HepG2 (cell line): ENCODE measurements around the gene BCL7A. TPM values are rescaled to one million over a fixed set of nuclear protein-coding genes. Genes with fewer than 3 reads are reported as not detected.

Experiments used
- ATAC-seq: fragments of 200-7000 bp; cut with Tn5 transposase; 3 replicates; pipeline ENCODE4 v1.9.1; 2020; ENCODE audit warnings: mild to moderate bottlenecking, moderate library complexity
- BruUV-seq: library from RNA; stranded (reverse); fragments of 400-500 nt; replicated peaks from 2 replicates; lab custom pipeline; 2021; lab: Mats Ljungman, UMichigan
- CTCF ChIA-PET: fragments of 300-600 bp; formaldehyde crosslinking; extraction: SDS; loops from one replicate; lab custom pipeline; 2021; ENCODE audit warnings: low total read pairs, inconsistent platforms, low intra/inter-chr PET ratio; lab: Yijun Ruan, JAX
- POLR2A ChIA-PET: fragments of 350-600 bp; sonication (Branson Sonifier 250); formaldehyde crosslinking; loops from one replicate; lab custom pipeline; 2020; ENCODE audit warnings: antibody characterized with exemption, inconsistent platforms; lab: Yijun Ruan, JAX
- DNase-seq: peaks from one replicate; pipeline ENCODE4 v3.0.0-alpha.2; 2015; ENCODE audit warnings: low spot score
- FAIRE-seq: peaks from 3 replicates; lab custom pipeline; 2011; peaks lifted over from hg19 to GRCh38; lab: Jason Lieb, UNC
- H2AFZ ChIP-seq: one replicate; pipeline ENCODE4 v1.6.1; 2011; ENCODE audit warnings: low read length, inconsistent platforms
- H3K27ac ChIP-seq: fragments of 300-600 bp; 3 replicates; pipeline ENCODE4 v1.8.0; 2011; ENCODE audit warnings: mixed run types, mild to moderate bottlenecking, mixed read lengths, low read length, inconsistent platforms; ENCODE audit not compliant: insufficient read depth; ENCODE audit errors: extremely low read length
- H3K27me3 ChIP-seq, 2 experiments: fragments of 200-600 bp in 1 of 2; 2 replicates in 1 of 2; 3 replicates in 1 of 2; pipeline versions ENCODE4 v1.6.0 to v1.8.0; 2011; ENCODE audit warnings: low read length in 2 of 2, mild to moderate bottlenecking in 2 of 2, moderate library complexity in 2 of 2, inconsistent platforms in 1 of 2; ENCODE audit not compliant: insufficient read depth in 2 of 2, control insufficient read depth in 1 of 2
- H3K36me3 ChIP-seq, 2 experiments: fragments of 200-600 bp in 1 of 2; replicated peaks in 1 of 2; 2 replicates in 1 of 2; 3 replicates in 1 of 2; pipeline versions ENCODE4 v1.5.1 to v1.8.0; 2011; ENCODE audit warnings: low read length in 2 of 2, inconsistent platforms in 1 of 2; ENCODE audit not compliant: insufficient read depth in 2 of 2, control insufficient read depth in 1 of 2
- H3K4me1 ChIP-seq: 2 replicates; pipeline ENCODE4 v1.5.1; 2012; ENCODE audit warnings: low read length, inconsistent platforms; ENCODE audit not compliant: insufficient read depth
- H3K4me2 ChIP-seq: 2 replicates; pipeline ENCODE4 v1.6.0; 2011; ENCODE audit warnings: low read depth, low read length, inconsistent platforms
- H3K4me3 ChIP-seq, 3 experiments: fragments of 200-600 bp in 1 of 3; sonication (generic), shearing (Covaris generic) in 1 of 3; replicated peaks in 1 of 3; 2 replicates each; pipeline ENCODE4 v1.5.1; 2011 to 2016; ENCODE audit warnings: low read length in 3 of 3, inconsistent platforms in 2 of 3, low read depth in 2 of 3, mild to moderate bottlenecking in 2 of 3, control low read depth in 1 of 3, mixed read lengths in 1 of 3; ENCODE audit not compliant: insufficient read depth in 1 of 3
- H3K79me2 ChIP-seq: one replicate; pipeline ENCODE4 v1.6.1; 2011; ENCODE audit warnings: low read length, inconsistent platforms; ENCODE audit not compliant: insufficient read depth
- H3K9ac ChIP-seq: 2 replicates; pipeline ENCODE4 v1.6.0; 2011; ENCODE audit warnings: mild to moderate bottlenecking, low read depth, low read length, inconsistent platforms; ENCODE audit not compliant: insufficient read depth
- H3K9me3 ChIP-seq: 2 replicates; pipeline ENCODE4 v1.5.1; 2012; ENCODE audit warnings: mild to moderate bottlenecking, low read length
- H4K20me1 ChIP-seq: 2 replicates; pipeline ENCODE4 v1.6.0; 2011; ENCODE audit warnings: inconsistent platforms, mild to moderate bottlenecking, low read length, moderate library complexity; ENCODE audit not compliant: insufficient read depth
- AGO2 ChIP-seq: fragments of 200-400 bp; formaldehyde crosslinking; optimal IDR thresholded peaks from 2 replicates; pipeline ENCODE3; 2017; ENCODE audit warnings: mild to moderate bottlenecking, low read depth, low read length, moderate library complexity
- ETV6 ChIP-seq: sonication (generic); formaldehyde crosslinking; conservative IDR thresholded peaks from 2 replicates; pipeline ENCODE4 v1.4.0; 2020; ENCODE audit warnings: missing genetic modification reagents
- JDP2 ChIP-seq: sonication (generic); formaldehyde crosslinking; IDR thresholded peaks from 2 replicates; pipeline ENCODE4 v1.8.1; 2022; ENCODE audit warnings: missing genetic modification reagents, borderline replicate concordance
- ZNF513 ChIP-seq: sonication (generic); formaldehyde crosslinking; conservative IDR thresholded peaks from 2 replicates; pipeline ENCODE4 v1.5.0; 2020; ENCODE audit warnings: missing genetic modification reagents
- ZNF580 ChIP-seq: IDR thresholded peaks from 2 replicates; pipeline ENCODE4 v1.6.1; 2016; ENCODE audit warnings: low read depth, borderline replicate concordance
- WGBS: methylation state at CpG from one replicate; pipeline ENCODE4 v1.1.6; 2017; ENCODE audit warnings: low lambda C conversion rate; 5-methylcytosine and 5-hydroxymethylcytosine counted together
- in situ Hi-C: cut with HindIII; loops from 2 replicates; pipeline ENCODE4 v1.10.0; 2017; ENCODE audit warnings: low pct_unique_long_range_greater_than_20kb; ENCODE audit not compliant: extremely low pct_ligation_motif_present
- intact Hi-C: fragments of 100-400 bp; cut with micrococcal nuclease; formaldehyde crosslinking; loops from one replicate; pipeline ENCODE4 v1.10.0; 2022; ENCODE audit not compliant: unreplicated experiment
- polyA plus RNA-seq, 8 experiments: library from polyadenylated mRNA; depleted of rRNA in 3 of 8; stranded (reverse) in 7 of 8; unstranded in 1 of 8; fragments of >200 nt; fragmentation: Illumina TruSeq in 4 of 8; extraction: Trizol in 4 of 8; gene quantifications; 2 replicates each; pipeline versions ENCODE4 v1.2.1 to v1.2.3, GENCODE V29; 2011 to 2016; ENCODE audit warnings: low read depth in 4 of 8, missing spikeins in 1 of 8, mixed read lengths in 1 of 8; ENCODE audit not compliant: insufficient read depth in 1 of 8
- total RNA-seq, 5 experiments: library from RNA; depleted of rRNA; stranded (reverse); fragments of >200 nt; fragmentation: Illumina TruSeq; extraction: Trizol; gene quantifications; 2 replicates each; pipeline ENCODE4 v1.2.3, GENCODE V29; 2016; ENCODE audit warnings: low read depth in 1 of 5

The BCL7A gene
- total and polyA plus RNA-seq, 2 of the 13 experiments (the other 11 are each of a cell fraction or from before 2014, with no cell fraction given) = 4.1 to 6.2 TPM

- ChIA-PET CTCF (no interaction called here), POLR2A (no interaction called here)
- no TSS peak for BruUV-seq
- Histone ChIP-seq H3K4me3 (no peak overlapping the region), H2AFZ (no peak overlapping the region), H3K79me2 (no peaks in the 10 kb centered on the region), H3K4me1 (peaks cover 28% of the 10 kb centered on the region), H3K4me2 (no peak overlapping the region), H3K9me3 (no peaks in the 10 kb centered on the region), H3K27me3 (no peaks in the 10 kb centered on the region), H4K20me1 (no peaks in the 10 kb centered on the region), H3K9ac (no peak overlapping the region), H3K27ac (no peak overlapping the region), H3K36me3 (peaks cover 11 to 30% of the 10 kb centered on the region in 2 experiments; a peak in 4 of 5 replicates)
- FAIRE-seq = no peak
- TF ChIP-seq ETV6 (CRISPR knock-in tag) (no peak), JDP2 (CRISPR knock-in tag) (no peak), ZNF513 (CRISPR knock-in tag) (no peak)
- intact Hi-C loops = no loop called here
- in situ Hi-C loops = loop anchor here (5.0 to 10.0 kb wide), 2 partner anchors 64 to 126 kb away; partner anchors contain the start of gene LRRC43
- ATAC-seq = no peak
- WGBS = 92% methylated on average over 11 of the region's 11 CpGs
- no peak for DNase-seq
Observed at GRCh38 chr12:122058549-122059149, 37.0 kb downstream of the BCL7A start.

GRCh38 chr12:122059203-122059960, 37.7 kb downstream of the BCL7A start:
- no peak overlapping the region for H3K4me2 ChIP-seq
- no TSS peak for BruUV-seq
- intact Hi-C loops = no loop called here
- H3K4me3 ChIP-seq = no peak overlapping the region
- H3K79me2 ChIP-seq = no peaks in the 10 kb centered on the region
- no peak overlapping the region for H3K27ac ChIP-seq
- H3K9me3 ChIP-seq = no peaks in the 10 kb centered on the region
- H3K4me1 ChIP-seq = peaks cover 31% of the 10 kb centered on the region
- POLR2A ChIA-PET = no interaction called here
- no peak for ATAC-seq
- H3K27me3 ChIP-seq = no peaks in the 10 kb centered on the region
- no peak for FAIRE-seq
- no peak for DNase-seq
- 95% methylated on average over 25 of the region's 28 CpGs for WGBS
- H3K36me3 ChIP-seq = peaks cover 11 to 30% of the 10 kb centered on the region in 2 experiments; a peak in 4 of 5 replicates
- CTCF ChIA-PET = no interaction called here
- TF ChIP-seq AGO2 = peak; percentile 8
- TF ChIP-seq ZNF580 = no peak
- TF ChIP-seq, all 625 proteins: peak for 1
- in situ Hi-C loops = loop anchor here (5.0 to 10.0 kb wide), 2 partner anchors 63 to 125 kb away; partner anchors contain the start of gene LRRC43
- H3K9ac ChIP-seq = no peak overlapping the region
- no peaks in the 10 kb centered on the region for H4K20me1 ChIP-seq
- no peak overlapping the region for H2AFZ ChIP-seq
